ENCODE data around the gene ZFR.
"Not testable (repeated sequence)": the region's sequence is repeated elsewhere in the genome, so short reads cannot be mapped to it uniquely, and the experiment has no call there.

ZFR gene

GRCh38 chr5:32450952-32451351 is 6.4 kb upstream of the ZFR start:
- no peak for DNase-seq (ENCODE audit: low read depth)

GRCh38 chr5:32449262-32449661 is 4.7 kb upstream of the ZFR start:
- DNase-seq (ENCODE audit: low read depth), result no peak

- DNase-seq (ENCODE audit: low read depth), result no peak
Measured at GRCh38 chr5:32446630-32447029, 2.1 kb upstream of the ZFR start.

GRCh38 chr5:32445831-32446614 is 1.5 kb upstream of the ZFR start:
- DNase-seq (ENCODE audit: low read depth), result no peak

GRCh38 chr5:32445287-32445758 is 783 bp upstream of the ZFR start:
- no peak for DNase-seq (ENCODE audit: low read depth)

GRCh38 chr5:32443541-32444430 is 754 bp downstream of the ZFR start:
- DNase-seq (ENCODE audit: low read depth), result peak; percentile 28

- peak; percentile 11 for DNase-seq (ENCODE audit: low read depth)
Measured at GRCh38 chr5:32443145-32443540, 1.4 kb downstream of the ZFR start.

- no peak for DNase-seq (ENCODE audit: low read depth)
Measured at GRCh38 chr5:32439086-32439642, 5.4 kb downstream of the ZFR start.

- DNase-seq (ENCODE audit: low read depth), result no peak
Measured at GRCh38 chr5:32436553-32437242, 7.8 kb downstream of the ZFR start.

- DNase-seq (ENCODE audit: low read depth), result no peak
Measured at GRCh38 chr5:32435383-32435782, 9.2 kb downstream of the ZFR start.

- no peak for DNase-seq (ENCODE audit: low read depth)
Measured at GRCh38 chr5:32434221-32434620, 10.3 kb downstream of the ZFR start.

GRCh38 chr5:32432633-32433032 is 11.9 kb downstream of the ZFR start:
- DNase-seq (ENCODE audit: low read depth), result no peak

GRCh38 chr5:32430825-32431224 is 13.7 kb downstream of the ZFR start:
- DNase-seq (ENCODE audit: low read depth), result not testable (repeated sequence)

GRCh38 chr5:32428426-32428825 is 16.1 kb downstream of the ZFR start:
- DNase-seq (ENCODE audit: low read depth), result no peak

GRCh38 chr5:32426440-32427151 is 17.9 kb downstream of the ZFR start:
- no peak for DNase-seq (ENCODE audit: low read depth)

GRCh38 chr5:32422697-32423096 is 21.8 kb downstream of the ZFR start:
- DNase-seq (ENCODE audit: low read depth), result no peak

GRCh38 chr5:32421075-32421474 is 23.5 kb downstream of the ZFR start:
- no peak for DNase-seq (ENCODE audit: low read depth)

GRCh38 chr5:32420506-32420905 is 24.0 kb downstream of the ZFR start:
- no peak for DNase-seq (ENCODE audit: low read depth)

- DNase-seq (ENCODE audit: low read depth), result no peak
Measured at GRCh38 chr5:32419791-32420190, 24.7 kb downstream of the ZFR start.

GRCh38 chr5:32413466-32414263 is 30.9 kb downstream of the ZFR start:
- DNase-seq (ENCODE audit: low read depth), result no peak

- DNase-seq (ENCODE audit: low read depth), result no peak
Measured at GRCh38 chr5:32410630-32411029, 33.9 kb downstream of the ZFR start.

Measured in activated T-cell treated with anti-CD3 and anti-CD28 coated beads for 24 hours (primary cell).